AG04449 (cell line): ENCODE data around the gene SLC38A3.

Experiments
- CTCF ChIA-PET: fragments of 350-600 bp; formaldehyde crosslinking; extraction: SDS; loops from one replicate; lab custom pipeline; 2021; ENCODE audit warnings: antibody characterized with exemption; lab: Yijun Ruan, JAX
- POLR2A ChIA-PET: fragments of 400-600, 350-600 bp; formaldehyde crosslinking; extraction: SDS; loops from one replicate; lab custom pipeline; 2020; ENCODE audit warnings: antibody characterized with exemption, inconsistent platforms; lab: Yijun Ruan, JAX
- DNase-seq: peaks from one replicate; pipeline ENCODE4 v3.0.0-alpha.2; 2010; ENCODE audit warnings: low read depth, low spot score
- H3K4me3 ChIP-seq: 2 replicates; pipeline ENCODE4 v1.5.1; 2011; ENCODE audit warnings: low read depth, mild to moderate bottlenecking, control low read depth, low read length
- TF ChIP-seq, protein P1 (sequence below): IDR thresholded peaks from one replicate; pipeline ENCODE4 v1.5.1; 2011; ENCODE audit warnings: mild to moderate bottlenecking, moderate library complexity, low read length, control low read depth, inconsistent platforms; ENCODE audit not compliant: insufficient read depth; ENCODE audit errors: missing control alignments

SLC38A3 gene

GRCh38 chr3:50246517-50246954 lies 41.5 kb downstream of the SLC38A3 start:
- CTCF ChIA-PET: interaction anchor here (0.6 to 47.4 kb wide), 24 partner anchors 8 to 575 kb away, joined by 3 to 1609 read pairs (median 3); partner anchors contain the start of genes GNAI2, GNAT1, HYAL2 and HYAL3
- peak; percentile 65 for DNase-seq
- POLR2A ChIA-PET: interaction anchor here (0.7 to 3.1 kb wide), 9 partner anchors 8 to 90 kb away, joined by 3 to 25 read pairs (median 5); partner anchors contain the start of genes GNAI2, HYAL3, NAA80 and SEMA3B
- peak overlapping the region; percentile 42 for H3K4me3 ChIP-seq
- TF ChIP-seq, protein P1, sequence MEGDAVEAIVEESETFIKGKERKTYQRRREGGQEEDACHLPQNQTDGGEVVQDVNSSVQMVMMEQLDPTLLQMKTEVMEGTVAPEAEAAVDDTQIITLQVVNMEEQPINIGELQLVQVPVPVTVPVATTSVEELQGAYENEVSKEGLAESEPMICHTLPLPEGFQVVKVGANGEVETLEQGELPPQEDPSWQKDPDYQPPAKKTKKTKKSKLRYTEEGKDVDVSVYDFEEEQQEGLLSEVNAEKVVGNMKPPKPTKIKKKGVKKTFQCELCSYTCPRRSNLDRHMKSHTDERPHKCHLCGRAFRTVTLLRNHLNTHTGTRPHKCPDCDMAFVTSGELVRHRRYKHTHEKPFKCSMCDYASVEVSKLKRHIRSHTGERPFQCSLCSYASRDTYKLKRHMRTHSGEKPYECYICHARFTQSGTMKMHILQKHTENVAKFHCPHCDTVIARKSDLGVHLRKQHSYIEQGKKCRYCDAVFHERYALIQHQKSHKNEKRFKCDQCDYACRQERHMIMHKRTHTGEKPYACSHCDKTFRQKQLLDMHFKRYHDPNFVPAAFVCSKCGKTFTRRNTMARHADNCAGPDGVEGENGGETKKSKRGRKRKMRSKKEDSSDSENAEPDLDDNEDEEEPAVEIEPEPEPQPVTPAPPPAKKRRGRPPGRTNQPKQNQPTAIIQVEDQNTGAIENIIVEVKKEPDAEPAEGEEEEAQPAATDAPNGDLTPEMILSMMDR: no peak

- ChIA-PET POLR2A (interaction anchor here (0.8 to 3.1 kb wide), 4 partner anchors 11 to 16 kb away, joined by 3 to 25 read pairs (median 5); partner anchors contain the start of gene GNAI2), CTCF (interaction anchor here (11.0 to 47.4 kb wide), 3 partner anchors 10 to 56 kb away, joined by 125 to 1609 read pairs (median 1609); partner anchors contain the start of genes GNAI2, GNAT1, LSMEM2 and SEMA3B)
- no peak for DNase-seq
- H3K4me3 ChIP-seq: no peak overlapping the region
- TF ChIP-seq, protein P1: no peak
Measured at GRCh38 chr3:50248387-50248786, 43.3 kb downstream of the SLC38A3 start.

DNA sequence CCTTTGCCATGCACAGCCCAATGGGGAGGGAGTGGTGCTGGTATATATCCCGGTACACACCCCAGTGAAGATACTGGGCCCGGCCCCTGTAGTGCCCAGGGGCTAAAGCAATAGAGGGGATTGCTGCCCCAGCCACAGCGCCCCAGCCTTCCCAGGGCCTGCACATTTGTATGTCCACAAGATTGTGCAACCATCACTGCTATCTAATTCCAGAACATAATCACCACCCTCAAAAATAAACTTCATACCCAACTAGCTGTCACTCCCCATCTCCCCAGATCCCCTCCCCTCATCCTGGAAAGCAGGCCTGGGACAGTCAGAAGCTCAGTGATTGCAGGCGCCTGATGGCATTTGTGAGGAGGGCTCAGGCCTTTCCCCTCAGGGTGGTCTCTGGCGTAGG lies 44.4 kb downstream of the SLC38A3 start:
- ChIA-PET CTCF (interaction anchor here (11.0 to 47.4 kb wide), 3 partner anchors 11 to 57 kb away, joined by 125 to 1609 read pairs (median 1609); partner anchors contain the start of genes GNAI2, GNAT1, LSMEM2 and SEMA3B), POLR2A (interaction anchor here (1.0 to 2.5 kb wide), 4 partner anchors 11 to 15 kb away, joined by 3 to 10 read pairs (median 5); partner anchors contain the start of gene GNAI2)
- DNase-seq: no peak
- TF ChIP-seq, protein P1: no peak
- H3K4me3 ChIP-seq: no peak overlapping the region

GRCh38 chr3:50250514-50250913 lies 45.4 kb downstream of the SLC38A3 start:
- no peak overlapping the region for H3K4me3 ChIP-seq
- DNase-seq: no peak
- POLR2A ChIA-PET: interaction anchor here (0.5 to 2.5 kb wide), 5 partner anchors 10 to 492 kb away, joined by 3 to 10 read pairs (median 5); partner anchors contain the start of gene GNAI2
- TF ChIP-seq, protein P1: no peak
- CTCF ChIA-PET: interaction anchor here (11.0 to 47.4 kb wide), 3 partner anchors 12 to 58 kb away, joined by 125 to 1609 read pairs (median 1609); partner anchors contain the start of genes GNAI2, GNAT1, LSMEM2 and SEMA3B

GRCh38 chr3:50251220-50251619 lies 46.1 kb downstream of the SLC38A3 start:
- TF ChIP-seq, protein P1: no peak
- POLR2A ChIA-PET: interaction anchor here (1.2 to 2.5 kb wide), 3 partner anchors 13 to 15 kb away, joined by 5 to 10 read pairs (median 5); partner anchors contain the start of gene GNAI2
- DNase-seq: no peak
- H3K4me3 ChIP-seq: no peak overlapping the region
- CTCF ChIA-PET: interaction anchor here (1.6 to 47.4 kb wide), 3 partner anchors 13 to 57 kb away, joined by 8 to 1609 read pairs (median 1609); partner anchors contain the start of genes GNAI2, LSMEM2 and SEMA3B

- DNase-seq: no peak
- POLR2A ChIA-PET: interaction anchor here (1.2 to 1.6 kb wide), 2 partner anchors 10 to 20 kb away, joined by 3 to 4 read pairs; no protein-coding TSS in a partner anchor
- no peak overlapping the region for H3K4me3 ChIP-seq
- CTCF ChIA-PET: interaction anchor here (6.8 to 47.4 kb wide), 3 partner anchors 11 to 61 kb away, joined by 49 to 1609 read pairs (median 1609); partner anchors contain the start of genes GNAI2, GNAT1, LSMEM2 and SEMA3B
- TF ChIP-seq, protein P1: no peak
Measured at GRCh38 chr3:50254577-50255250, 49.6 kb downstream of the SLC38A3 start.
